Astrocyte (in vitro differentiated cells and primary cell): ENCODE data around the gene ZMIZ1.

Experiments
- CTCF ChIP-seq: IDR thresholded peaks from 2 replicates; pipeline ENCODE4 v1.5.1; 2011; ENCODE audit warnings: low read depth, mild to moderate bottlenecking, inconsistent platforms, low read length, moderate library complexity; ENCODE audit not compliant: insufficient read depth
- EZH2 ChIP-seq: IDR thresholded peaks from 2 replicates; pipeline ENCODE4 v1.6.1; 2012; ENCODE audit warnings: mild to moderate bottlenecking, low read length, inconsistent platforms; ENCODE audit not compliant: insufficient read depth

- TF ChIP-seq CTCF (no peak), EZH2 (no peak)
Observed at GRCh38 chr10:79038104-79038840, 30.5 kb upstream of the ZMIZ1 start.
